GM10266 (cell line): ENCODE measurements around the gene FOXA1.

ENCODE experiments used
- DNase-seq: peaks from one replicate; pipeline ENCODE4 v3.0.0; 2012; ENCODE audit errors: extremely low spot score
- TF ChIP-seq, protein P1 (sequence below): IDR thresholded peaks from 2 replicates; pipeline ENCODE4 v1.5.1; 2012; ENCODE audit warnings: mild to moderate bottlenecking, low read depth; ENCODE audit not compliant: control insufficient read depth, insufficient read depth; ENCODE audit errors: missing control alignments

The FOXA1 gene

DNA sequence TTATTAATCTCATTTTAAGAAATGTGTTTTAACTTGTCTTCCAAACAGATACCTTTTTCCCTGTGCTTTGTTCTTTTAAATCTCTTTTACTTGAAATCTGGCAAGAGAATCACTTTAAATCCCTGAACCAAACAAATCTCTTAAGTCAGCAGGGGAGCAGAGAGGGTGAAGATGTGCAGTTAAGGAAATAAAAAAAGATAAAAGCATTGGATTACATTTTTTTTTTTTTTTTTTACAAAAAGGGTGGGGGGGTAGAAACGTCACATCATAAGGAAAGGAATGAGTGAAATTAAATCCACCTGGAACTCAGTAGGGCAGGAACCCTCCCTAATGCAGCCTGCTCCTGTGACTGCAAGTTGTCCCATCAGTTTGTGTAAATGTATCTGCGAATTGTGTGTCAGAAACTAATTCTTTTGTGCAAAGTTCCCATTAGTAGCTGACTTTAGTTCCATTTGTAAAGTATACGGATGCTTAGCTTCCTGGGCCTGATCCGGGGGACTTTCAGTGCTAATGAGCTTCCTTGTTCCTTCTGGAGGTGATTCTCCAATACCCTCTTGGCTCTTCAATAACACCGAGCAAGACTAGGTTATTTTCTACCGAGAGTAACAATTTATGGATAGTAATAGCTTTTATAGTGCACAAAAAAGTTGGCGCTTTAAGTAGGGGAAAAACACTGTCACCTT is 1.9 kb upstream of the FOXA1 start:
- TF ChIP-seq, protein P1, sequence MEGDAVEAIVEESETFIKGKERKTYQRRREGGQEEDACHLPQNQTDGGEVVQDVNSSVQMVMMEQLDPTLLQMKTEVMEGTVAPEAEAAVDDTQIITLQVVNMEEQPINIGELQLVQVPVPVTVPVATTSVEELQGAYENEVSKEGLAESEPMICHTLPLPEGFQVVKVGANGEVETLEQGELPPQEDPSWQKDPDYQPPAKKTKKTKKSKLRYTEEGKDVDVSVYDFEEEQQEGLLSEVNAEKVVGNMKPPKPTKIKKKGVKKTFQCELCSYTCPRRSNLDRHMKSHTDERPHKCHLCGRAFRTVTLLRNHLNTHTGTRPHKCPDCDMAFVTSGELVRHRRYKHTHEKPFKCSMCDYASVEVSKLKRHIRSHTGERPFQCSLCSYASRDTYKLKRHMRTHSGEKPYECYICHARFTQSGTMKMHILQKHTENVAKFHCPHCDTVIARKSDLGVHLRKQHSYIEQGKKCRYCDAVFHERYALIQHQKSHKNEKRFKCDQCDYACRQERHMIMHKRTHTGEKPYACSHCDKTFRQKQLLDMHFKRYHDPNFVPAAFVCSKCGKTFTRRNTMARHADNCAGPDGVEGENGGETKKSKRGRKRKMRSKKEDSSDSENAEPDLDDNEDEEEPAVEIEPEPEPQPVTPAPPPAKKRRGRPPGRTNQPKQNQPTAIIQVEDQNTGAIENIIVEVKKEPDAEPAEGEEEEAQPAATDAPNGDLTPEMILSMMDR: no peak
- DNase-seq: peak; percentile 22

DNA sequence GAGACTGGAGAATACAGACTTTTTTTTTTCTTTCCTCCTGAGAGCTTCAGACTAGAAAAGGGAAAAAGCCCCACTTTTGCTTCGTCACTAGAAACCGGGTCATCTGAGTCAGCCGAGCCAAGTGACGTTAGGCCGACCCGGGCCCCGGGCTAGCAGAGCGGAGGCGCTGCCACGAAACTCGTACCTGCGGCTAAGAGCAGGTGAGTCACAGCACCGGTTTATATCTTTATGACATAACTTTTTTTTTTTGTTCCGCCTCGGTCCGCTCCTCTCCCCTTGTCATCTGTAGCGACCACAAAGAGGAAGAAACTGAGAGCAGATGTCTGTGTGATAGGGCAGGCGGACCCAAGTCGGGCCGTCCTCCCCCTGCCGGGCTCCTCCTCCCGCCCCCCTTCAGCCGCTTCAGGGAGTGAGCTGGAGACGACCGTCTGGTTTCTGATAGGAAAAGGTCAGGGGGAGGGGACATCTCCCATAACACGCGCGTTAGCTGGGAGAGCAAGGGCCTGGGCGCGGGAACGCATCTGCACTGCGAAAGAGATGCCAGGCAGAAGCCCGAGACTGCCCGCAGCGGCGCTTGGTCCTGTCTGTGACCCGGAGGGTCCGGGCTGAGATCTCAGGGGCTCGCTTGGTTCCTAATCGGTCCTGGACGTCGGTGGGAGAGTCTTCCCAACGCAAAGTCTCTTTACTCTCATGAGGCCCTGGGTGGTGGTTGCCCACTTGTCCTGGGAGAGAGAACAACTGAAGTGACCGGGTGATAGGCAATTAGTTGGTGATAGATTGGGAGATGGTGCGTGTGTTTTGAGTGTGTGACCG is 966 bp upstream of the FOXA1 start:
- peak; percentile 67 for DNase-seq
- TF ChIP-seq, protein P1: no peak

DNA sequence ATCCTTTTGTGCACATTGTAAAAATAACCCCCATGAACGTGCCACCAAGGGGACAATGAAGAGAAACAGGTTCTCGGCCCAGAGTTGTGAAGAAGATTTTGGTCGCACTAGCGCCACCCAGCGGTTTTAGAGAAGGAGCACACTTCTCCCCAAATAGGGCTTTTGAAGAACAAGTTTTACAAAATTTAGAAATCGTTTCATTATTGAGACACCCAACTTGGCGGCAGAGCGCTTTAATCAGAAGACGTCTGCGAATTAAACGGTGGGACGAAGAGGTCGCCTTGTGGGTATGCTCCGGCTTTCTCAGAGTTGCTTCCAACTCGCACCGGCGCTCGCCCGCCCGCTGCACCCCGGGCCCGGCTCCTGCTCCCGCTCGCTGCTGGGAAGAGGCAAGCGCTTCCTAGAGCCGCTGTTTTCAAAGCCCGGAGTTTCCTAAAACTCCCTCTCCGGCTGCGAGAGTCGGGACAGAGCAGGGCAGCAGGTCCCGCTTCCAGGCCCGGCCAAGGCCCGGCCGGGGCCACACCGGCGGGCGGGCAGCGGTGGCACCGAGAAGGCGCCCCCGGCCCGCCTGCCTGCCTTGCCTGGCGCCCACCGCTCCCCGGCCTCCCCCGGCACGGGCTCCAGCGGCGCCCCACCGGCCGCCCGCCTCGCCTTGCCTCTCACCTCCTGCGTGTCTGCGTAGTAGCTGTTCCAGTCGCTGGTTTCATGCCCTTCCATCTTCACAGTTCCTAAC is 645 bp downstream of the FOXA1 start:
- TF ChIP-seq, protein P1: peak; percentile 34
- DNase-seq: peak; percentile 69

DNA sequence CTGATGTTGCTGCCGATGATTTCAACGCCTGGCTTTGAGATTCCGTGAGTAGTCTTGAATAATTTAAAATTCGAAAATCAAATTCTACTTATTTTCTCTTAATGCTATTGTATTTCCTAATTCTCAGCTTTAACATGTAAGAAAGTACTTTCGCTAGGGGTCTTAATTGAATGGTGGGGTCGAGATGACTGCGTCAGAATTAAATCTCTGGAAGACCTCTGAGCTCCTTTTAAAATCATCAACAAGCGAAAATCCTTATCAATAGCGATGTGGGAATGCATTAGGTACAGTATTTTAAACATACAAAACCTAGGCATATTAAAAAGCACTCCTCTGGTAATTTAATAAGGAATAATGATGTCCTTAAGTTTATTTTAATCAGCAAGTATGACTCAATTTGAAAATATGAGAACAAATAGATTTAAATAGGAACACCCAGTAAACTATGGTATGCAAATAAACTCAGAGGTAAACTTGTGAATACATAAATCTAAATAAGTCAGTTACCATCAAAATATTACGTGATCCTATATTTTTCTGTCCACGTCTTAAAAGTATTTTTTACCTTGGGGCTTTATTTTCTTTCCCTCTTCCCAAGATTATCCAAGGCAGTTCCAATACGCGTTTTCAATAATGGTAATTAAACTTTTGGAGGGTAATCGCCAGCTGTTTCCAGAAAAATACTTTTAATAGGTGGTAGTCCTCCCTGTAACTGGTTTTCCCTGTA is 1.4 kb downstream of the FOXA1 start:
- TF ChIP-seq, protein P1: no peak
- peak; percentile 27 for DNase-seq

DNA sequence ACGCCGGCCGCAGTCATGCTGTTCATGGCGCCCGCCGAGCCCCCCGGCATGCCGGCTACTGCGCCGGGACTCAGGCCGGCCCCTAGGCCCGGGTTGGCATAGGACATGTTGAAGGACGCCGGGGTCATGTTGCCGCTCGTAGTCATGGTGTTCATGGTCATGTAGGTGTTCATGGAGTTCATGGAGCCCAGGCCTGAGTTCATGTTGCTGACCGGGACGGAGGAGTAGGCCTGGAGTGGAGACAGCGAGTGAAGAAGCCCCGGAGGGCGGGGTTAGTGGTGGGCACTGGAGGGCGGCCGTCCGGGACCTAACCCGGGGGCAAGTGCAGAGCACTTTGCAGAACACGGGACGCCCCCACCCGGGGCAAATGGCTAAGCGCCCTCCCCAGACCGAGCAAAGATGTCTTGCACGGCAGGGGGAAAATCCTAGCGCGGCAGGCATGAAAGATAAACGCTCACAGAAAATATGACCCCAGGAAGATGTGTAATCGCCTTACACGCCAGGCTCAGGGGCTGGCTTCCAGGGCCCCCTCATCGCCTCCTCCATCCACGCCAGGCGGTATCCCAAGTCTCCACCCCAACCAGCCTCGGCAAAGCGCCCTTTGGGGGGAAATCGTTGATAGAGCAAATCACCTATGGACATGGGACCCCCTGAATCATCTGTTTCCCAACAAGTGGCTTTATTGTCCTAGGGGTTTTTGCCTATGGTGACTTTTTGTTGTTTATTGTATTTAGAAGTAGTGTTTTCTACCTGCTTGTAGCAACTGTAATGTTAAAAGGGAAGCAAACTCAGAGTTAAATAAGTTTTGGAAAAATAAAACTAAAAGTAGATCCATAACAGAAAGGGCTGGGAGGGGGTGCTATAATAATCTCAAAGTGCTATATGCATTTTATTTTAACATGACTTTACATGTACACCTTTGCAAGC is 2.3 kb downstream of the FOXA1 start:
- TF ChIP-seq, protein P1: no peak
- DNase-seq: peak; percentile 36

DNA sequence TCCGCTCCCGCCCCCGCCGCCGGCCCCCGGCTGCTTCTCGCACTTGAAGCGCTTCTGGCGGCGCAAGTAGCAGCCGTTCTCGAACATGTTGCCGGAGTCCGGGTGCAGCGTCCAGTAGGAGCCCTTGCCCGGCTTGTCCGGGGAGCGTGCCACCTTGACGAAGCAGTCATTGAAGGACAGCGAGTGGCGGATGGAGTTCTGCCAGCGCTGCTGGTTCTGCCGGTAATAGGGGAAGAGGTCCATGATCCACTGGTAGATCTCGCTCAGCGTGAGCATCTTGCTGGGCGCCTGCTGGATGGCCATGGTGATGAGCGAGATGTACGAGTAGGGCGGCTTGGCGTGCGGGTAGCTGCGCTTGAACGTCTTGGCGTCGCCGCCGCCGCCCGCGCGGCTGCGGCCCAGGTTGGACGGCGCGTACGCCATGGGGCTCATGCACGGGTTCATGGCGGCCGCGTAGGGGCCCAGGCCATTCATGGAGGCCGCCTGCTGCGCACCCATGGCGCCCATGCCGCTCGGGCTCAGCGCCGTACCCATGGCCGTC is 3.0 kb downstream of the FOXA1 start:
- DNase-seq: peak; percentile 13
- TF ChIP-seq, protein P1: no peak
